Tibial artery (tissue), 4 donors: ENCODE results near the gene SRPK2.
"Not testable (repeated sequence)": the region's sequence is repeated elsewhere in the genome, so short reads cannot be mapped to it uniquely, and the experiment has no call there.

Experiments used
- DNase-seq, 2 donors: peaks; one replicate each; pipeline ENCODE4 v3.0.0-alpha.2; 2019
- H3K27ac ChIP-seq, 2 donors: fragments of 200-600 bp; sonication (generic) in 1 of 2; 1 replicate in 1 of 2; 2 replicates in 1 of 2; pipeline ENCODE4 v1.5.1; 2018 to 2019; ENCODE audit warnings: mild to moderate bottlenecking in 1 of 2
- H3K27me3 ChIP-seq, 2 donors: fragments of 200-600 bp; sonication (generic) in 1 of 2; one replicate each; pipeline versions ENCODE4 v1.5.1 to v1.6.0; 2016 to 2019
- H3K36me3 ChIP-seq, 3 donors: fragments of 200-600 bp; sonication (generic) in 2 of 3; one replicate each; pipeline ENCODE4 v1.5.1; 2016 to 2019; ENCODE audit warnings: mild to moderate bottlenecking in 2 of 3
- H3K4me1 ChIP-seq, 4 donors: fragments of 200-600 bp; sonication (generic) in 2 of 4; 1 replicate in 3 of 4; 2 replicates in 1 of 4; pipeline ENCODE4 v1.5.1; 2016 to 2019
- H3K4me3 ChIP-seq, 2 donors: fragments of 200-600 bp; sonication (generic) in 1 of 2; 1 replicate in 1 of 2; 2 replicates in 1 of 2; pipeline ENCODE4 v1.5.1; 2018 to 2019; ENCODE audit warnings: mild to moderate bottlenecking in 2 of 2
- H3K9me3 ChIP-seq, 3 donors: fragments of 200-600 bp; sonication (generic) in 1 of 3; one replicate each; pipeline ENCODE4 v1.5.1; 2016 to 2019
- CTCF ChIP-seq, 2 experiments: fragments of 200-600 bp in 1 of 2; fragments of 450-650 bp in 1 of 2; IDR thresholded peaks; one replicate each; pipeline ENCODE4 v1.5.1; 2017 to 2019; ENCODE audit warnings: antibody characterized with exemption in 2 of 2, mild to moderate bottlenecking in 1 of 2, moderate library complexity in 1 of 2
- intact Hi-C: fragments of 100-400 bp; cut with DNase I; formaldehyde crosslinking; loops from one replicate; pipeline ENCODE4 v1.15.0; 2023; ENCODE audit warnings: low total_unique reads

SRPK2 gene

GRCh38 chr7:105234886-105235285 lies 153.8 kb downstream of the SRPK2 start:
- Histone ChIP-seq H3K4me1 (peaks cover 0 to 12% (median 0%) of the 10 kb centered on the region in 4 donors), H3K27me3 (no peaks in the 10 kb centered on the region), H3K9me3 (no peaks in the 10 kb centered on the region), H3K4me3 (no peak overlapping the region), H3K36me3 (no peaks in the 10 kb centered on the region), H3K27ac (no peak overlapping the region)
- DNase-seq = no peak
- no peak for TF ChIP-seq CTCF (IDR thresholded peaks at IDR 0.05)
- intact Hi-C loops = no loop called here

- H3K36me3 ChIP-seq, intact Hi-C loops: not testable (repeated sequence)
Measured at GRCh38 chr7:105232829-105233291, 155.9 kb downstream of the SRPK2 start.

GRCh38 chr7:105230486-105230885 lies 158.2 kb downstream of the SRPK2 start:
- H3K27me3 ChIP-seq = no peaks in the 10 kb centered on the region
- no peak for DNase-seq
- intact Hi-C loops = no loop called here
- TF ChIP-seq CTCF (IDR thresholded peaks at IDR 0.05) = no peak
- no peak overlapping the region for H3K27ac ChIP-seq
- H3K4me3 ChIP-seq = no peak overlapping the region
- H3K36me3 ChIP-seq = no peaks in the 10 kb centered on the region
- no peaks in the 10 kb centered on the region for H3K9me3 ChIP-seq
- no peaks in the 10 kb centered on the region for H3K4me1 ChIP-seq

More at GRCh38 chr7:105232829-105233291, 155.9 kb downstream of the SRPK2 start:
- not testable (repeated sequence) for H3K4me3 ChIP-seq, DNase-seq, H3K27ac ChIP-seq, H3K9me3 ChIP-seq, H3K27me3 ChIP-seq
- H3K4me1 ChIP-seq = peaks cover 0 to 12% (median 0%) of the 10 kb centered on the region in 4 donors

GRCh38 chr7:105229641-105230040 lies 159.1 kb downstream of the SRPK2 start:
- Histone ChIP-seq H3K9me3 (no peaks in the 10 kb centered on the region), H3K27me3 (no peaks in the 10 kb centered on the region), H3K27ac (no peak overlapping the region), H3K36me3 (no peaks in the 10 kb centered on the region), H3K4me1 (peaks cover 0 to 7% (median 0%) of the 10 kb centered on the region in 4 donors), H3K4me3 (no peak overlapping the region)
- intact Hi-C loops = no loop called here
- no peak for DNase-seq
- no peak for TF ChIP-seq CTCF (IDR thresholded peaks at IDR 0.05)

- Histone ChIP-seq H3K36me3 (no peaks in the 10 kb centered on the region), H3K27ac (no peak overlapping the region), H3K9me3 (no peaks in the 10 kb centered on the region), H3K4me1 (peaks cover 0 to 7% (median 0%) of the 10 kb centered on the region in 4 donors), H3K4me3 (no peak overlapping the region), H3K27me3 (no peaks in the 10 kb centered on the region)
- TF ChIP-seq CTCF (IDR thresholded peaks at IDR 0.05) = no peak
- intact Hi-C loops = no loop called here
- DNase-seq = no peak
Measured at GRCh38 chr7:105228555-105228954, 160.2 kb downstream of the SRPK2 start.

- Histone ChIP-seq H3K4me3 (no peak overlapping the region), H3K27ac (no peak overlapping the region), H3K4me1 (peaks cover 0 to 14% (median 0%) of the 10 kb centered on the region in 4 donors), H3K36me3 (no peaks in the 10 kb centered on the region), H3K9me3 (no peaks in the 10 kb centered on the region), H3K27me3 (no peaks in the 10 kb centered on the region)
- TF ChIP-seq CTCF (IDR thresholded peaks at IDR 0.05) = no peak
- no peak for DNase-seq
- intact Hi-C loops = no loop called here
Measured at GRCh38 chr7:105227391-105227790, 161.3 kb downstream of the SRPK2 start.
